GM11168 (cell line): ENCODE measurements around the gene DCDC2B.

ENCODE experiments used
- in situ Hi-C: fragments of 300-500 bp; cut with MboI; formaldehyde crosslinking; loops from one replicate; pipeline ENCODE4 v1.12.0; 2022; ENCODE audit warnings: low sequenced_read_pairs; ENCODE audit not compliant: unreplicated experiment

The DCDC2B gene

GRCh38 chr1:32195972-32196823 is 12.7 kb upstream of the DCDC2B start:
- in situ Hi-C loops: no loop called here

GRCh38 chr1:32197074-32197473 is 11.8 kb upstream of the DCDC2B start:
- in situ Hi-C loops: no loop called here

- in situ Hi-C loops: no loop called here
These were observed 11.1 kb upstream of the DCDC2B start for GRCh38 chr1:32197837-32198236.

- in situ Hi-C loops: no loop called here
These were observed 10.4 kb upstream of the DCDC2B start for GRCh38 chr1:32198237-32199042.

GRCh38 chr1:32199043-32199716 is 9.7 kb upstream of the DCDC2B start:
- in situ Hi-C loops: no loop called here

GRCh38 chr1:32199717-32200072 is 9.2 kb upstream of the DCDC2B start:
- in situ Hi-C loops: no loop called here

GRCh38 chr1:32200226-32201010 is 8.5 kb upstream of the DCDC2B start, which contains the start of gene CCDC28B:
TSS of gene CCDC28B (plus strand) at chr1:32200595. CDS start at chr1:32201936, 1,341 bp downstream.
- in situ Hi-C loops: no loop called here

- in situ Hi-C loops: no loop called here
These were observed 7.7 kb upstream of the DCDC2B start for GRCh38 chr1:32201011-32201855.

- in situ Hi-C loops: loop anchor here (5.0 kb wide), 1 partner anchor 102 kb away; no protein-coding TSS in a partner anchor
These were observed 3.9 kb upstream of the DCDC2B start for GRCh38 chr1:32204943-32205361.

- in situ Hi-C loops: loop anchor here (5.0 kb wide), 1 partner anchor 102 kb away; no protein-coding TSS in a partner anchor
These were observed 3.2 kb upstream of the DCDC2B start, which contains the start of gene IQCC for GRCh38 chr1:32205401-32206370. TSS of gene IQCC (plus strand) at chr1:32205671. CDS start at chr1:32205682, 11 bp downstream.

GRCh38 chr1:32208469-32208868 is 420 bp upstream of the DCDC2B start:
- in situ Hi-C loops: loop anchor here (5.0 kb wide), 1 partner anchor 99 kb away; no protein-coding TSS in a partner anchor

GRCh38 chr1:32215629-32216480 is 7.0 kb downstream of the DCDC2B start:
- in situ Hi-C loops: no loop called here

- in situ Hi-C loops: no loop called here
These were observed 7.7 kb downstream of the DCDC2B start for GRCh38 chr1:32216566-32216965.

GRCh38 chr1:32219022-32219421 is 10.1 kb downstream of the DCDC2B start:
- in situ Hi-C loops: no loop called here

GRCh38 chr1:32220746-32221580 is 12.1 kb downstream of the DCDC2B start:
- in situ Hi-C loops: no loop called here

- in situ Hi-C loops: no loop called here
These were observed 12.7 kb downstream of the DCDC2B start for GRCh38 chr1:32221581-32221979.
